T-helper 2 cell treated with Interferon-gamma antibody and Interleukin-4, amounts not matched to agents 5 μg/mL and 100 μg/mL, for 36 hours (primary cell): ENCODE data around the gene CFAP46.
"Not testable (repeated sequence)": the region's sequence is repeated elsewhere in the genome, so short reads cannot be mapped to it uniquely, and the experiment has no call there.

Source experiments
- DNase-seq: peaks from one replicate; pipeline ENCODE4 v3.0.0; 2021; ENCODE audit warnings: low spot score
- H3K27ac Mint-ChIP-seq: one replicate; pipeline ENCODE4 v1.8.0; 2021; ENCODE audit warnings: mild to moderate bottlenecking, mixed read lengths
- H3K27me3 Mint-ChIP-seq: one replicate; pipeline ENCODE4 v1.8.0; 2021; ENCODE audit warnings: low read depth, mixed read lengths
- H3K36me3 Mint-ChIP-seq: one replicate; pipeline ENCODE4 v1.8.0; 2021; ENCODE audit warnings: low read depth, mixed read lengths
- H3K4me1 Mint-ChIP-seq: one replicate; pipeline ENCODE4 v1.8.0; 2021; ENCODE audit warnings: low read depth, mixed read lengths
- H3K4me3 Mint-ChIP-seq: one replicate; pipeline ENCODE4 v1.8.0; 2022; ENCODE audit warnings: mild to moderate bottlenecking, moderate library complexity, mixed read lengths
- H3K9me3 Mint-ChIP-seq: one replicate; pipeline ENCODE4 v1.8.0; 2021; ENCODE audit warnings: mixed read lengths

The CFAP46 gene

GRCh38 chr10:132793871-132794849 lies 148.2 kb downstream of the CFAP46 start:
- Mint-ChIP-seq H3K9me3 (no peaks in the 10 kb centered on the region), H3K27ac (no peak overlapping the region), H3K27me3 (peaks cover 5% of the 10 kb centered on the region), H3K36me3 (no peaks in the 10 kb centered on the region), H3K4me3 (no peak overlapping the region), H3K4me1 (no peaks in the 10 kb centered on the region)
- no peak for DNase-seq

GRCh38 chr10:132793213-132793612 lies 149.2 kb downstream of the CFAP46 start:
- no peak overlapping the region for H3K27ac Mint-ChIP-seq
- H3K4me3 Mint-ChIP-seq, result no peak overlapping the region
- DNase-seq, result no peak
- no peaks in the 10 kb centered on the region for H3K4me1 Mint-ChIP-seq
- no peaks in the 10 kb centered on the region for H3K9me3 Mint-ChIP-seq
- H3K27me3 Mint-ChIP-seq, result peaks cover 9% of the 10 kb centered on the region
- no peaks in the 10 kb centered on the region for H3K36me3 Mint-ChIP-seq

- Mint-ChIP-seq H3K4me3 (no peak overlapping the region), H3K9me3 (no peaks in the 10 kb centered on the region), H3K4me1 (no peaks in the 10 kb centered on the region), H3K36me3 (no peaks in the 10 kb centered on the region), H3K27me3 (peaks cover 10% of the 10 kb centered on the region), H3K27ac (no peak overlapping the region)
- DNase-seq, result no peak
Observed at GRCh38 chr10:132792796-132793195, 149.6 kb downstream of the CFAP46 start.

GRCh38 chr10:132792099-132792498 lies 150.3 kb downstream of the CFAP46 start:
- not testable (repeated sequence) for H3K4me1 Mint-ChIP-seq, DNase-seq, H3K27ac Mint-ChIP-seq, H3K36me3 Mint-ChIP-seq, H3K9me3 Mint-ChIP-seq, H3K27me3 Mint-ChIP-seq, H3K4me3 Mint-ChIP-seq

GRCh38 chr10:132790934-132791829 lies 151.2 kb downstream of the CFAP46 start:
- Mint-ChIP-seq H3K9me3 (no peaks in the 10 kb centered on the region), H3K4me1 (no peaks in the 10 kb centered on the region), H3K4me3 (no peak overlapping the region), H3K27me3 (peaks cover 11% of the 10 kb centered on the region), H3K36me3 (no peaks in the 10 kb centered on the region), H3K27ac (no peak overlapping the region)
- DNase-seq, result no peak

GRCh38 chr10:132790470-132790869 lies 151.9 kb downstream of the CFAP46 start:
- Mint-ChIP-seq H3K4me3 (no peak overlapping the region), H3K27me3 (peaks cover 11% of the 10 kb centered on the region), H3K27ac (no peak overlapping the region), H3K4me1 (no peaks in the 10 kb centered on the region), H3K36me3 (no peaks in the 10 kb centered on the region), H3K9me3 (no peaks in the 10 kb centered on the region)
- DNase-seq, result no peak

GRCh38 chr10:132789659-132790148 lies 152.7 kb downstream of the CFAP46 start:
- Mint-ChIP-seq H3K27ac (no peak overlapping the region), H3K27me3 (peaks cover 11% of the 10 kb centered on the region), H3K36me3 (no peaks in the 10 kb centered on the region), H3K9me3 (no peaks in the 10 kb centered on the region), H3K4me3 (no peak overlapping the region), H3K4me1 (no peaks in the 10 kb centered on the region)
- no peak for DNase-seq

- Mint-ChIP-seq H3K27me3 (peaks cover 14% of the 10 kb centered on the region), H3K36me3 (no peaks in the 10 kb centered on the region), H3K27ac (no peak overlapping the region), H3K9me3 (no peaks in the 10 kb centered on the region), H3K4me1 (no peaks in the 10 kb centered on the region), H3K4me3 (no peak overlapping the region)
- DNase-seq, result no peak
Observed at GRCh38 chr10:132788831-132789219, 153.5 kb downstream of the CFAP46 start.

GRCh38 chr10:132788180-132788830 lies 154.1 kb downstream of the CFAP46 start:
- no peaks in the 10 kb centered on the region for H3K4me1 Mint-ChIP-seq
- H3K4me3 Mint-ChIP-seq, result no peak overlapping the region
- H3K9me3 Mint-ChIP-seq, result no peaks in the 10 kb centered on the region
- H3K27me3 Mint-ChIP-seq, result peaks cover 19% of the 10 kb centered on the region
- H3K36me3 Mint-ChIP-seq, result peaks cover 4% of the 10 kb centered on the region
- H3K27ac Mint-ChIP-seq, result no peak overlapping the region
- DNase-seq, result no peak

- DNase-seq, result no peak
- Mint-ChIP-seq H3K4me3 (no peak overlapping the region), H3K4me1 (no peaks in the 10 kb centered on the region), H3K27ac (no peak overlapping the region), H3K36me3 (peaks cover 5% of the 10 kb centered on the region), H3K9me3 (no peaks in the 10 kb centered on the region), H3K27me3 (peaks cover 25% of the 10 kb centered on the region)
Observed at GRCh38 chr10:132787495-132788179, 154.7 kb downstream of the CFAP46 start.

- H3K27ac Mint-ChIP-seq, result no peak overlapping the region
- no peak overlapping the region for H3K4me3 Mint-ChIP-seq
- no peaks in the 10 kb centered on the region for H3K4me1 Mint-ChIP-seq
- H3K27me3 Mint-ChIP-seq, result peaks cover 27% of the 10 kb centered on the region
- H3K9me3 Mint-ChIP-seq, result no peaks in the 10 kb centered on the region
- peaks cover 5% of the 10 kb centered on the region for H3K36me3 Mint-ChIP-seq
- DNase-seq, result no peak
Observed at GRCh38 chr10:132786884-132787494, 155.4 kb downstream of the CFAP46 start.

GRCh38 chr10:132786476-132786883 lies 155.9 kb downstream of the CFAP46 start:
- peaks cover 27% of the 10 kb centered on the region for H3K27me3 Mint-ChIP-seq
- no peak overlapping the region for H3K4me3 Mint-ChIP-seq
- no peak overlapping the region for H3K27ac Mint-ChIP-seq
- H3K9me3 Mint-ChIP-seq, result no peaks in the 10 kb centered on the region
- no peak for DNase-seq
- no peaks in the 10 kb centered on the region for H3K4me1 Mint-ChIP-seq
- H3K36me3 Mint-ChIP-seq, result peaks cover 5% of the 10 kb centered on the region
